Cardiac fibroblast (primary cell): ENCODE data around the gene LDB3.
A peak's percentile ranks its signal among the peaks of the same experiment; 100 is the strongest.

Experiments
- DNase-seq, 2 donors: peaks; one replicate each; pipeline versions ENCODE4 v3.0.0 to v3.0.0-alpha.2; 2010; ENCODE audit warnings: low read depth in 2 of 2
- H3K4me3 ChIP-seq, 2 donors: replicated peaks in 1 of 2; 1 replicate in 1 of 2; 2 replicates in 1 of 2; pipeline ENCODE4 v1.5.1; 2011; ENCODE audit warnings: low read depth in 2 of 2, low read length in 2 of 2, mild to moderate bottlenecking in 2 of 2, moderate library complexity in 1 of 2
- TF ChIP-seq, protein P1 (sequence below): IDR thresholded peaks from one replicate; pipeline ENCODE4 v1.5.1; 2011; ENCODE audit warnings: low read depth, mild to moderate bottlenecking, low read length, inconsistent platforms

The LDB3 gene

DNA sequence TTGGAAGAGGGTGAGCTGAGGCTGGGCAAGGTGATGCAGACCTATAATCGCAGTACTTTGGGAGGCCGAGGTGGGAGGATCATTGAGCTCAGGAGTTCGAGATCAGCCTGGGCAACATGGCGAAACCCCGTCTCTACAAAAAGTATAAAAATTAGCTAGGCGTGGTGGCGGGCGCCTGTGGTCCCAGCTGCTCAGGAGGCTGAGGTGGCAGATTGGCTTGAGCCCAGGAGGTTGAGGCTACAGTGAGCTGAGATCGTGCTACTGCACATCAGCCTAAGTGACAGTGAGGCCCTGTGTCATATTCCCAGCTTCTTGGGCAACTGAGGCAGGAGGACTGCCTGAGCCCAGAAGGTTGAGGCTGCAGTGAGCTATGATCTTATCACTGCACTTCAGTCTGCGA is 101.7 kb downstream of the LDB3 start:
- no peak overlapping the region for H3K4me3 ChIP-seq
- TF ChIP-seq, protein P1, sequence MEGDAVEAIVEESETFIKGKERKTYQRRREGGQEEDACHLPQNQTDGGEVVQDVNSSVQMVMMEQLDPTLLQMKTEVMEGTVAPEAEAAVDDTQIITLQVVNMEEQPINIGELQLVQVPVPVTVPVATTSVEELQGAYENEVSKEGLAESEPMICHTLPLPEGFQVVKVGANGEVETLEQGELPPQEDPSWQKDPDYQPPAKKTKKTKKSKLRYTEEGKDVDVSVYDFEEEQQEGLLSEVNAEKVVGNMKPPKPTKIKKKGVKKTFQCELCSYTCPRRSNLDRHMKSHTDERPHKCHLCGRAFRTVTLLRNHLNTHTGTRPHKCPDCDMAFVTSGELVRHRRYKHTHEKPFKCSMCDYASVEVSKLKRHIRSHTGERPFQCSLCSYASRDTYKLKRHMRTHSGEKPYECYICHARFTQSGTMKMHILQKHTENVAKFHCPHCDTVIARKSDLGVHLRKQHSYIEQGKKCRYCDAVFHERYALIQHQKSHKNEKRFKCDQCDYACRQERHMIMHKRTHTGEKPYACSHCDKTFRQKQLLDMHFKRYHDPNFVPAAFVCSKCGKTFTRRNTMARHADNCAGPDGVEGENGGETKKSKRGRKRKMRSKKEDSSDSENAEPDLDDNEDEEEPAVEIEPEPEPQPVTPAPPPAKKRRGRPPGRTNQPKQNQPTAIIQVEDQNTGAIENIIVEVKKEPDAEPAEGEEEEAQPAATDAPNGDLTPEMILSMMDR, result no peak
- DNase-seq, result no peak

DNA sequence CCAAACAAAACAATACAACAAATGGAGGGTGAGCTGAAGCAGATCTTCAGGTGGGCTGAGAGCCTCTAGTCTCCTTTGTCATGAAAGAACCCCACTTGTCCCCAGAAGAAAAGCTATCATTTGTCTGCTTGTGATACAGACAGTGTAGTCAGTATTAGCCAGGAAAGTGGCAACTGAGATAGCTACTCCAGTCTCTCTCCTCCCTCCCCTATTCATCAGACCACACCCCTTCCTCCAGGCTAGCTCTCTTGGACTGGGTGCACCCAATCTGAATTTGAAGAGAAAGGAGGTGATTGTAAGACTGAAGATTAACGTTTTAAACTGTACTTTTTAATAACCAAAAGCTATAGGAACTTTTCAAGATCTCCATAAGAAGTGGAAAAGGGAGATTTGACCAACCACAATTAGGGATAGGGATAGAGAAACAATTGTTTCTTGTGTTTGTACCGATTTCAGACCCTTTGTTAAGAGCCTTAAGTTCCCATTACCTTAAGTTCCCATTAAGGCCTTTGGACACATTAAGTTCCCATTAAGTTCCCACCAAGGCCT is 102.2 kb downstream of the LDB3 start:
- no peak for DNase-seq
- H3K4me3 ChIP-seq, result no peak overlapping the region
- TF ChIP-seq, protein P1, result no peak

DNA sequence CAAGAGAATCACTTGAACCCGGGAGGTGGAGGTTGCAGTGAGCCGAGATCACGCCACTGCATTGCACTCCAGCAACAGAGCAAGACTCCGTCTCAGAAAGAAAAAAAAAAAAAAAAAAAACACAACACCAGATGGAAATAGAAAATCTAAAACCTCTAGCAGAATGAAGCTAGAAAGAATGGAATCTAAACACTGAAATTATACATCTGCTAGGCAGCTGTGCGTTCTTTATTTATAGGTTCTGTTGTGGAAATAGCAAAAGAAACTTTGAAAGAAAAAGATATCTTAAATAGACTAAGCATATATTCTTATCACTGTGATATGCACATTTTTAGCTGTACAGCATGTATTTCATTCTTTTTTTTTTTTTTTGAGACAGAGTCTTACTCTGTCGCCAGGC is 105.2 kb downstream of the LDB3 start:
- no peak overlapping the region for H3K4me3 ChIP-seq
- TF ChIP-seq, protein P1, result no peak
- no peak for DNase-seq

DNA sequence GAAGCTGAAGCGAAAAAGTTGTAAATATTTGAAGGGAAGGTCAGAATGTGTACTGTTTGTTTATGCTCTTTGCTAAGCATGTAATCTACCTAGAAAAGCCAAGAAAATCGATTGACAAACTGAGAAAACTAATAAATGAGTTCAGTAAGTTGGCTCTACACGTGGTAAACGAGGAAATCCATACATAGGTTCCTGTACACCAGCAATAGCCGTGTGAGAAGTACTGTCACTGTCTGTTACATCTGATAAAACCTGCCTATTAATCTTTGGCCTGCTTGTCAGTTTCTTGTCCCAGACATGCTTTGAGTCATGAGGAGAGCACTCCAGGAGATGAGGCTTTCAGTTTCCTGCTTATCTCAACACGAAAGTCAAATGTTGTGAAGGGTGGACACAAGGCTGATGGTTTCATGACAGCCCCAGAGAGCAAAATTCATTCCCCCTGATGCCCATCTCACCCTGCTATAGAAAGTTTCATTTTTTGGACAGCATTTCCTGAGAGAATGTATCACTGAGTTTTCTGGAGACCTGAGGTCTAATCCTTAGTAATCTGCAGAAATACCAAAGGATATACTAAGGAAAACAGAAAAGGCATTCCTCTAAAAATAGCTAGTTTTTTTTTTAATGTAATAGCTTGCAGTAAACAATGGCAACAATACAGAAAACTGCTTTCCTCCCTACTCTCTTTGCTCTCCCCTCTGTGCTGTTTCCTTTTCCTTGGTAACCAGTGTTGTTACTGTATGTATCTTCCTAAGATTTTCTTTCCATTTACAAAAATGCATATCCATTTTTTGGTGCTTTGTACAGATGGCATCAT is 107.0 kb downstream of the LDB3 start:
- TF ChIP-seq, protein P1, result no peak
- H3K4me3 ChIP-seq, result no peak overlapping the region
- peak in 1 of 2 donors; percentile 61 for DNase-seq

DNA sequence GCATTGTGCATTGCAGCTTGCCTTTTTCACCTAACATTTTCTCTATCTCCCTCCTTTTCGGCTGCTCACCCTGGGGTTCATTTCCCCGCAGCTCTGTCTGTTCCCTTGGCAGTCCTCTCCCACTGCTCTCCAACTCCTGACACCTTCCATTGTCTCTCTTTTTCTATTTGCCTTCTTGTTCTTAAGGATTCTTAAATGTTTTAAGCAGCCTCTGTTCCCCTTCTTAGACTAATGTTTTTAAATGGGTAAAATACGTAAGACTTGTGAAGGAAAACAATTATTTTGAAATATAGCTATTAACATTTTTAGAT is 107.5 kb downstream of the LDB3 start:
- H3K4me3 ChIP-seq, result no peak overlapping the region

DNA sequence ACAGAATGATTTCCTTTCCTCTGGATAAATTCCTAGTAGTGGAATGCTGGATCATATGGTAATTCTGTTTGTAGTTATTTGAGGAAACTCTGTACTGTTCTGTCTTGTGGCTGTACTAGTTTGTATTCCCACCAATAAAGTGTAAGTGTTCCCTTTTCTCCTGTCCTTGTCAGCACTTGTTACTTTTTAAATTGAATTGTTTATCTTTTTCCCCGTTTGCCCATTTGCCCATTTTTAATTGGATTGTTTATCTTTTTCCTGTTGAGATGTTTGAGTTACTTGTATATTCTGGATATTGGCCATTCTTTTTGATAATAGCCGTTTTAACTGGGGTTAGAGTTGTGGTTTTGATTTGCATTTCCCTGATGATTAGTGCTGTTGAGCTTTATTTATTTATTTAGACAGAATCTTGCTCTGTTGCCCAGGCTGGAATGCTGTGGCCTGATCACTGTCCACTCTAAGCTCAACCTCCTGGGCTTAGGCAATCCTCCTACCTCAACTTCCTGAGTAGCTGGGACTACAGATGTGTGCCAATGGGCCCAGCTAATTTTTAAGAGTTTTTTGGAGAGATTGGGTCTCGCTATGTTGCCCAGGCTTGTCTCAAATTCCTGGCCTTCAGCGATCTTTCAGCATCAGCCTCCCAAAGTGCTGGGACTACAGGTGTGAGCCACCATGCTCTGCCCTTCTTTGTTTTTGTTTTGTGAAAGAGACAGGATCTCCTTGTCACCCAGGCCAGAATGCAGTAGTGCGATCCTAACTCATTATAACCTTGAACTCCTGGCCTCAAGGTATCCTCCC is 111.1 kb downstream of the LDB3 start:
- DNase-seq, result peak; percentile 53 to 63
- TF ChIP-seq, protein P1, result no peak
- H3K4me3 ChIP-seq, result no peak overlapping the region

More for the DNA sequence above, 107.5 kb downstream of the LDB3 start:
- no peak for DNase-seq
- TF ChIP-seq, protein P1, result no peak
